NB4 (cell line): ENCODE measurements around the gene NOTCH1.

Experiments used
- DNase-seq: peaks from one replicate; pipeline ENCODE4 v3.0.0; 2010; ENCODE audit warnings: low read depth
- H3K4me3 ChIP-seq: one replicate; pipeline ENCODE4 v1.5.1; 2011; ENCODE audit warnings: mild to moderate bottlenecking, low read depth, low read length, moderate library complexity
- CTCF ChIP-seq: IDR thresholded peaks from one replicate; pipeline ENCODE4 v1.5.1; 2012; ENCODE audit warnings: low read depth, low read length
- MAX ChIP-seq: IDR thresholded peaks from 2 replicates; pipeline ENCODE4 v1.6.1; 2011; ENCODE audit warnings: low read depth, low read length
- MYC ChIP-seq: IDR thresholded peaks from 2 replicates; pipeline ENCODE4 v1.6.1; 2011; ENCODE audit warnings: low read depth, low read length
- POLR2A ChIP-seq: IDR thresholded peaks from 2 replicates; pipeline ENCODE4 v1.6.1; 2011; ENCODE audit warnings: mild to moderate bottlenecking; ENCODE audit not compliant: insufficient read length; ENCODE audit errors: extremely low read depth

Gene NOTCH1

GRCh38 chr9:136572828-136573625, 27.2 kb upstream of the NOTCH1 start:
- DNase-seq, result no peak
- TF ChIP-seq POLR2A, result no peak
- no peak for TF ChIP-seq MYC
- TF ChIP-seq CTCF, result no peak
- TF ChIP-seq MAX, result no peak

DNA sequence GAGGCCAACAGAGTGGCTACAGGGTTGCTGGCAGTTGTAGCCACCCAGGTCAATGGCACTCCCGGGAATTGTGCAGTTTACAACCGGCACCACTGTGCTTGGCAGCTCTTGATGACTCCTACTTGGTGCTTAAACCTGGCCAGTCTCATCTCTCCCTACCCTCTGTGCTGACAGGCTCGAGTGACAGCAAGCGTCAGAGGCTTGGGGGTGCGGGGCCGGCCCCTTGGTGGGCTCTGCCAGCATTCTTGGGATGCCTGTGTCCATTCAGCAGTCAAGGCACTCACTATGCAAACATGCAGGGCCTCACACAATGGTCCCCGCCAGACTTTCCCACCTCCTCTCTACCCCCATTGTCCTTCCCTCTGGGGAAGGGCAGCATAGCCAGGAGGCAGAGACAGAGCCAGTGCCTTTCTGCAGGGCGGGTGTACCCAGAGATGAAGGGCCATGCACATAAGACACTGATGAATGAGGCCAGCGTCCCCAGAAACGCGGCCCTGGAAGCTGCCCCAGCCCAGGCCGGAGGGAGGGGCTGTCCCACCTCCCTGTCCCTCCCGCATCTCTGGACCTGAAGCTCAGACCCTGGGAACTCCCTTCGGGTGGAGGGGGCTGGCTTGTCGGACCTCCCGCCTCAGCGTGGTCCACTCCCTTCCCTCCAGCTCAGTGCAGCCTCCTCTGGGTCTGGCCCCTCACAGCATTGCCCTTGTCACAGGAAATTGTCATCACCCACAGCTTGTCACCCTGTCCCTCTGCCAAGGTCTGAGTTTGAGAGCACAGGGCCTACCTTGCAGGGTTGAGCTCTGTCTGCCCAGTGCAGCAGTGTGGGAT, 26.4 kb upstream of the NOTCH1 start:
- H3K4me3 ChIP-seq, result no peak overlapping the region
- no peak for DNase-seq
- TF ChIP-seq CTCF (no peak), MYC (no peak), POLR2A (no peak), MAX (no peak)

More at GRCh38 chr9:136572828-136573625, 27.2 kb upstream of the NOTCH1 start:
- H3K4me3 ChIP-seq, result no peak overlapping the region

GRCh38 chr9:136571531-136571930, 25.7 kb upstream of the NOTCH1 start:
- no peak overlapping the region for H3K4me3 ChIP-seq
- DNase-seq, result no peak
- TF ChIP-seq CTCF, result no peak

DNA sequence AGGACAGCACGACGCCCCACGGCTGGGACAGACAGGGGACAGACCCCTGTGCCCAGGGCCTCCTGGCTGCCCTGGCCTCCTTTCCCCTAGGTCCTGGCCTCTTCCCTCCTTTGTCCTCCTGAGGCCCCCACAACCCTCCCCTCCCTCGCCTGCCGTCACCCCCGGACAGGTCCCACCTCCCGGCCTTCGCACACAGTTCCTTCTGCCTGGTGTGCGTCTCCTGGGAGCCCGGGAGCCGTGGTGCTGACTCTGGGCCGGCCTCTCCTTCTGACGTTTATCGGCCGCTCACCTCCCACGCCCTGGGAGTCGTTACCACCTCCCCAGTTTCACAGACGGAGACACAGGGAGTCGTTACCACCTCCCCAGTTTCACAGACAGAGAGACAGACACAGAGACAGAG, 25.1 kb upstream of the NOTCH1 start:
- no peak for DNase-seq
- H3K4me3 ChIP-seq, result no peak overlapping the region
- TF ChIP-seq MYC, result no peak
- TF ChIP-seq CTCF, result no peak
- no peak for TF ChIP-seq POLR2A
- no peak for TF ChIP-seq MAX

GRCh38 chr9:136570191-136570845, 24.5 kb upstream of the NOTCH1 start:
- no peak overlapping the region for H3K4me3 ChIP-seq
- no peak for DNase-seq

More at GRCh38 chr9:136570191-136570845, 24.5 kb upstream of the NOTCH1 start:
- TF ChIP-seq MYC (no peak), CTCF (no peak), POLR2A (no peak), MAX (no peak)
